HTR-8/SVneo (cell line): Measurements from ENCODE around the gene RPGRIP1L.
"Not testable (repeated sequence)": the region's sequence is repeated elsewhere in the genome, so short reads cannot be mapped to it uniquely, and the experiment has no call there.

Source experiments
- DNase-seq: peaks from one replicate; pipeline ENCODE4 v3.0.0; 2011; ENCODE audit warnings: low spot score, mixed read lengths; ENCODE audit not compliant: insufficient read length
- FAIRE-seq: peaks from 2 replicates; lab custom pipeline; 2011; peaks lifted over from hg19 to GRCh38; lab: Jason Lieb, UNC

Gene RPGRIP1L

DNA sequence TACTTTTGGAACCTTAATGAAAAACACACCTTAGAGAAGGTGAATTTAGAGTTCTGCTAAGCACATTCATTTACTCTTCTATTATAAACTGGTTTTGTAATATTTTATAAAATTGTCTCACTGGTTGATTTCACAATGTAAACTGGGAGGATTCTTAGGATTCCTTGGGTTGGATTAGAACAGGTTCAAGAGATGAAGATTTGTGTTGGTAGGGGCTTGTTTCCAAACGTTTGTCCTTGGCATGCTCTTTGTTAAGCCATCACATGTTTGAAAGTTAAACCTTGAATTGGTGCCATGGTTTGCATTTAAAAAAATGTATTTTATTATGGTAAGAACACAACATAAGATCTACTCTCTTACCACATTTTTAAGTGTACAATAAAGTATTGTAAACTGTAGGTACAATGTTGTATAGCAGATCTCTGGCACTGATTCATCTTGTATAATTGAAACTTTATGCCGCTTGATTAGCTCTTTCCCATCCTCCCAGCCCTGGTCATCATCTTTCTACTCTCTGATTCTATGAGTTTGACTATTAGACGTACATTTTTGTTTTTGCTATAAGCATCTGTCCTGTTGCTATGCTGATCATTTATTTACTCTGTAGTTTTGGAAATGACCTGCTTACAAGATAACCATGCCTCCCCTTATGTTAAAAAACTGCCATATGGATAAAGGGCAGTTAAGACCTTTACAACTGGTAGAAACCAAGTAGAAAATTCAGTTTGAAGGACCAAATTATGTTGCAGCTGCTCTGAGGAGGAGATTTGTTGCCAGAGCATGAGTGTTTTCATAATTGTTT lies 9.9 kb upstream of the RPGRIP1L start:
- DNase-seq (no peak), FAIRE-seq (no peak)

DNA sequence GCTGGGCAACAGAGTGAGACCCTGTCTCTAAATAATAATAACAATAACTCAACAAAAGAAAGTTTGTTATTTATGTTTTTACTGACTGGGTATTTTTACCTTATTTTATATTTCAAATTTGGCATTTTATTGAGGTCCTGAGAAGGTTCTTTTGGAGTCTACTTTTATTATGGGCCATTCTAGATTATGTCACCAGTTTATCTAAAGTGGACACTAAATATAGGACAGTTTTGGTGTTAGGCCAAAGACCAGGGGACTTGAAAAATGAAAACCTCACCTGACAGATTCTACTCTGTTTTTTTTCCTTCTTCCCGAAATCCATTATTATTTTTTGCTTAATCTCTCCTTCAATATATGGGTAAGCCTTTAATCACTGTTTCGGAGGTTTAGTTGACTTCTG lies 8.4 kb upstream of the RPGRIP1L start:
- no peak for DNase-seq
- no peak for FAIRE-seq

DNA sequence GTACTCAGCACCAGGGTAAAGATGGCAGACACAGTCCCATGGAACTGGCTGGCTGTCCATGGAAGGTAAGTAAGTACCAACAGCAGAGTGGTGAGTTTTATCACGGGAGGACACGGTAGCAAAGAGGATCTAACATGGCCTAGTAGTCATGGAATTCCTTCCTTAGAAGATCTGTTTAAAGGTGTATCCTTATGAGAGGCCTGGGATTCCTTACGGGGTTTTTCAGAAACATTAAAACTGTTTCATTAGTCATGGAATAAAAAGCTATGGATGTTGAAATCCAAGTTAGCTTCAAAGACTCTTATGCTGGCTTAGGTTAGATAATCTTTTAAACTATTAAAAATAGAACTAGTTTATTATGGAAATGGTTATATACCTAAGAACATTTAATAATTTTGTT lies 7.7 kb upstream of the RPGRIP1L start:
- FAIRE-seq (peak; percentile 79), DNase-seq (no peak)

DNA sequence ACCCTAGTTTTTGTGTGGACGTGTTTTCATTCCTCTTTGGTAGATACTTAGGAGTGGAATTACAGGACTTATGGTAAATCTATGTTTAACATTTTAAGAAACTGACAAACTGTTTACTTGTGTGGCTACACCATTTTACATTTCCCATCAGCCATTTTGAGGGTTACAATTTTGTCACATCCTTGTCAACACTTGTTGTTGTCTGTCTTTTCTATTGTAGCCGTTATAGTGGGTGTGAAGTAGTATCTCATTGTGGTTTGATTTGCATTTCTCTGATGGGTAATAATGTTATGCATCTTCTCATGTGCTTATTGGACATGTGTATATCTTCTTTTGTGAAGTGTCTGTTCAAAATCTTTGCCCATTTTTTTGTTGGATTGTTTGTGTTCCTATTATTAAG lies 4.8 kb upstream of the RPGRIP1L start:
- FAIRE-seq = no peak
- no peak for DNase-seq

DNA sequence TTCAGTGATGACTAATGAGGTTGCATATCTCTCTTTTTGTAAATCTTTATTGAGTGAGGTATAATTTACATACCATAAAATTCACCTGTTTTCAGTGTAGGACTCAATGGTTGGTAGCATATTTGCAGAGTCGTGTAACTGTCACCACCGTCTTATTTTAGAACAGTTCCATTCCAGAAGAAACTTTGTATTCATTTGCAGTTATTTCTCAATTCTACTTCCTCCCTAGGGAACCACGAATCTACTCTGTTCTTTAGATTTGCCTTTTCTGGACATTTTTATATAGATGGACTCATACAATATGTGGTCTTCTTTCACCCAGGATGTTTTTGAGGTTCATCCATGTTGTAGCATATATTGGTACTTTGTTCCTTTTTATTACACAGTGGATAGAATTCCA lies 4.0 kb upstream of the RPGRIP1L start:
- DNase-seq (no peak), FAIRE-seq (no peak)

DNA sequence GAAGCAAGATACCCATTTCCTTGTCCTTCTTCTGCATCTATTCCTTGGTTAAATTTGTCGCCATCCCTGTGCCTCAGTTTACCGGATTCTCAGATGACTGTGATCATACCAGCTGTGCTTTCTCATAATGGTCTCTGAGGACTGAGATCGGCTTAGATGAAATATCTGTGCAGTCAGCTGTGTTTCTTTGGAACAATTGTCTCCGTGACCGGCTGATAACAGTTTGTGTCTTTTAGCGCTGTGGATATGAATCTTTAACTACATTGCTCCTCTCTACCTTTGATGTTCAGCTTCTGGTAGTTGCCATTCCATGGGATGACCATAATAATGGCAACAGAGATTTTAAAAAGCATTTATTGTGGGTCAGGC lies 770 bp upstream of the RPGRIP1L start:
- peak; percentile 9 for FAIRE-seq
- DNase-seq = no peak

DNA sequence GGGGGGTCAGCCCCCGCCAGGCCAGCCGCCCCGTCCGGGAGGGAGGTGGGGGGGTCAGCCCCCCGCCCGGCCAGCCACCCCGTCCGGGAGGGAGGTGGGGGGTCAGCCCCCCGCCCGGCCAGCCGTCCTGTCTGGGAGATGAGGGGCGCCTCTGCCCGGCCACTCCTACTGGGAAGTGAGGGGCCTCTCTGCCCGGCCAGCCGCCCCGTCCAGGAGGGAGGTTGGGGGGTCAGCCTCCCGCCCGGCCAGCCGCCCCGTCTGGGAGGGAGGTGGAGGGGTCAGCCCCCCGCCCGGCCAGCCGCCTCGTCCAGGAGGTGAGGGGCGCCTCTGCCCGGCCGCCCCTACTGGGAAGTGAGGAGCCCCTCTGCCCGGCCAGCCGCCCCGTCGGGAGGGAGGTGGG lies 5.4 kb downstream of the RPGRIP1L start:
- not testable (repeated sequence) for FAIRE-seq, DNase-seq

DNA sequence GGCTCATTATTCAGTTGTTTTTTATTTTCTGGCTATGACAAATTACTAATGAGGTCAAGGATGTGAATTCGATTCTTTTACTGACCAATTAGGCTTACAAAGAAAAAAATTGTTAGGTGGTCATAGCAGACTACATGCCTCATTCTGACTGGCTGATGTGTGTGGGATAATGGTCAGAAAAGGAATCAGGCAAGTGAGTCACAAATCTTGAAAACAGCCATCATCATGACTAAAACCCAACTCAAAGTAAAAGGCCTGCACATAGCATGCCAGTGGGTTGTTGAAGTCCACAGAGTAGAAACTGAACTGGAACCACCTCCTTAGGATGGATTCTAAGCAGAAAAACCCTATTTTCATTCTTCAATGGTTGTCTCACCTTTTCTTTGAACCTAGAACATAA lies 8.6 kb downstream of the RPGRIP1L start:
- FAIRE-seq (no peak), DNase-seq (no peak)

DNA sequence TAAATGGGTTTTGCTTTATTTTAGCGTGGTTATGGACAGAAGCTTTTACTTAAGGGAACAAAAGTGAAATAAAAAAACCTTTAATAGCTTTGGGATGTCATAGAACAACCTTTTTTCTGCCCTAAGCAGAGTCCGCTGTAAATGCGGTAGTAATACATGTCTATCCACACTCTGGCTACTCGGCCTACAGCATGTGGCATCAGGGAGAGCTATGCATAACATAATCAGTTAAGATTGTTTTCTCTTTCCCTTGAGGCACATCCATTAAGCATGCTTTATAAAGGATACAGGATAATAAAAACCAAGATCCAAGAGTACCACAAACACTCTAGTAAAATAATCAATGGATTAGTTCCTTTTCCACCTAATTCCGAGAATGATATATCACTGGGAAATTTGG lies 10.3 kb downstream of the RPGRIP1L start:
- FAIRE-seq (peak; percentile 9), DNase-seq (no peak)

DNA sequence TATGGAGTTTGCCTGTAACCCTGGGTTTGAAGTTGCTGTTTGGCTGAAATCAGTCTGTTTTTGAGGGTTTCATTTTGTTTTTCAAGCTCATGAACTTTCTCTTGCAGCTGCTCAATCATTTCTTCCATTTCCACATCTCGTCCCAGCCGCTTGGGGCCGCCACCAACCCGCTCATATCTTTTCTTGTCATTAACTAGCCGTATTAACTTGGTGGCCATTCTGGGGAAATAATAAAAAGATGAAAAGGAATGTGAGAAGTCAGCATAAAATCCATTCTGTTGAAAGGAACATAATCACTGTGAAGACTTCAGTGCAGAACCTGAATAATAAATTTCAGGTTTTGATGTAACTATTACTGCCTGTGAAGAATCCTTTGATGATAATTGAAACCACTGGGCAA lies 11.5 kb downstream of the RPGRIP1L start:
- no peak for DNase-seq
- no peak for FAIRE-seq

DNA sequence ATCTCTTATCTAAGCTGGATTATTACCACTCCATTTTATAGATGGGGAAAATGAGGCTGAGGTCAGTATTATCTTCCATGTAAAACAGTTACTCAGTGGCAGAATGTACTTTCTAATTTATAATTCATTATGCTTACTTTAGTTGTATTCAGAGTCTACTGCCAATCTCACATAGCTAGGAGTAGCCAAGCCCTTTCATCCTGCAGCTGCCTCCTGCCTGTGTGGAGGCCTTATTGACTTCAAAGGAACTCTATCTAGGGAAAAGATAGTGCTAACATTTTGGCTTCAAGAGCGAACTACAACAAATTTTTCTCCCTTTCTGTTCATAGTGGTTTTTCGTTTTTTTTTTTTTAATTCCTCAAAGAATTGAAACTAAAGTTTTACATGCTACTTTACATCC lies 12.9 kb downstream of the RPGRIP1L start:
- FAIRE-seq = no peak

DNA sequence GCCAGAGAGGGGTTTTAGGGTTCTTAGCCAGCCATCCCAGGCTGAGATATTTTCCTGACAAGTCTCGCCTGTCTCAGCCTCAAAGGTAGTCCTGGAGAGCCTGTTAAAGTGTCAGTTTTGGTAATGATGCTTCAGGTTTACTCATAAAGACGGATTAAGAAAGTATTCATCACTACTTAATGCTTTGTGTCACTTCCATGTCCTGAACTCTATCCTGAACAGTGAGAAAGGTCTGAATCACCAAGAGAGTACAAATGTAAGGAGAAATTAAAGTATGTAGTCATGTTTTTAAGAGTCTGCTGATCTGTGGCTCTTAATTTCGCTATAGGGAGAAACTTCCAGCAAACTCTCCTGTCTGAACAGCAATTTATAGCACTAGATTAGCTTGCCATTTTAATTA lies 14.0 kb downstream of the RPGRIP1L start:
- DNase-seq = no peak
- FAIRE-seq = no peak

More for the DNA sequence above, 12.9 kb downstream of the RPGRIP1L start:
- no peak for DNase-seq

DNA sequence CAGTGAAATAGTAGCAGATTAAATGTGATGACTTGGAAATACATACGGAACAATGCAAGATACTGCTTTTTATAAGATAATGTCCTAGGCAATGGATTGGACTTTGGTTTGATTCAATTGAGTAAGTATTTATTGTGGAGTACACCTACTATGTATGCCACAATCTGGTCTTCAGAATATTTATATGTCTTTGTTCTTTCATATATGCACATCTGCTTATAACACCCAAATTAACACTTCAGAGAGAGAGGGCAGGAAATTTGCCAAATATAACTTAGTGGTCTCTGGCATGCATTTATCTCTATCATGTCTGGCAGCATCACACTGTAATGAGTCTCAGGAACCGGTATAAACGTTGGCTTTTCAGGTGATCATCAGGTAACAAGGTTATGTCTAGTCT lies 16.9 kb downstream of the RPGRIP1L start:
- DNase-seq (no peak), FAIRE-seq (no peak)

DNA sequence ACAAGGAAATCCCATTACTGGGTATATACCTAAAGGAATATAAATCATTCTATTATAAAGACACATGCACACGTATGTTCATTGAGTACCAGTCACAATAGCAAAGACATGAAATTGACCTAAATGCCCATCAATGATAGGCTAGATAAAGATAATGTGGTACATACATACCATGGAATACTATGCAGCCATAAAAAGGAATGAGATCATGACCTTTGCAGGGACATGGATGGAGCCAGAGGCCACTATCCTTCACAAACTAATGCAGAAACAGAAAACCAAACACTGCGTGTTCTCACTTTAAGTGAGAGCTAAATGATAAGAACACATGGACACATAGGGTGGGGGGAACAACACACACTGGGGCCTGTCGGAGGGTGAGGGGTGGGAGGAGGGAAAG lies 18.3 kb downstream of the RPGRIP1L start:
- DNase-seq, FAIRE-seq: not testable (repeated sequence)

DNA sequence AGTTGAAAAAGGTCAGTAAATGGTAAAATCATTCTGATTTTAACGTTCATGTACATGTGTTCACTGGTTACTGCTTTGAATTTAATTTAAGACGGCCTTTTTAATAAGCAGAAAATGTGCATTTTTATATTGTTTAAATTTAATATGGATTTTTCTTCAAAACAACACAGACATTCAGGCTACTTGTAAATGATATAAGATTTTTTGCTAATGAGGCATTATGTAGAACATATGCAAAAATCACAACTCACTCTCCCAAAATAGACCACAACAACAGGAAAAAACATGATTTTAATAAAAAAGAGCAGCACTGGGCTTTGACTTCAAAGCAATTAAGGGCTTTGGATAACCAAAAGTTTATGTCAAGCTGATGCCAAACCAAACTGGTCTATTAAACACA lies 22.3 kb downstream of the RPGRIP1L start:
- no peak for DNase-seq
- FAIRE-seq = no peak

DNA sequence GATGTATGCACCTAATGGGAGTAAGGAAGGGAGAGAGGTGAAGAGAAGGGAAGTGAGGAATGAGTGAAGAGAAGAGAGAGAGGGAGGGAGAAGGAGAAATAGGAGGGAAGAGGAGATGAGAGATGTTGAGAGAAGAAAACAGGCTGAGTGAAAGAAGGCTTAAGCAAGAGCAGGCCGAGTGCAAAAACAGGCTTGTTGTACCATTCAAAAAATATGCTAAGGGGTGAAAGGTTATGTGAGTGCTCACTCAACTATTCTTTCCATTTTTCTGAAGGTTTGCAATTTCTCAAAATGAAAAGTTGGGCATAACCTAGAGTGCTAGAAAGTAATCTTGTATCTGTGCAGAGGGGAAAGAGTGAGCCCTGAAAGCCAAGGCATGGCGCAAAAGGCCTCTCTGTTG lies 22.9 kb downstream of the RPGRIP1L start:
- no peak for DNase-seq
- no peak for FAIRE-seq

DNA sequence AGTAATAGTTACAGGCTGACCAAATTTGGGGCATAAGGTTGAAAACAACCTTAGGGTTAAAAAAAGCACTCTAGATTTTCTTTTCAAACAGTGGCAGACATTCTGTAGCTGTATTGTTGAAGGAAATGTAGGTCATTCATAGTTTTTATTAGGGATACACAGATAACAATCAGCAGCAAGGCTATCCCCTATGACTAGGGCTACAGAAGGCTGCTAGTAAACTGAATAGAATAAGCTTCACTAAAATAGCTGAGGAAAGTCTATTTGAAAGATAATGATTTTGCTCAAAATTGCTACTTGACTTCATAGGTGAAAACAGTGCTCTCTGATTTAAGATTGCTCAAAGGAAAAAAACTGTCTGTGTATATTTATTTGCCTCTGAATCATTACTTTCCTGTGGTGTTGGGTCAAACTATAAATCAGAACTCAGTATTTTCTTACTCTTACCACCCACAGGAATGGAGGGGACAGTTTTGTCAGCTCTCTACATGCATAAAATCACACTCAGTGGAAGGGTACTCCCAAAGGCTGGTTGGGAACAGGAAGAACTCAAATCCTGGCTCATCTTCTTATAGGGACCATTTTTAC lies 24.8 kb downstream of the RPGRIP1L start:
- FAIRE-seq = no peak

DNA sequence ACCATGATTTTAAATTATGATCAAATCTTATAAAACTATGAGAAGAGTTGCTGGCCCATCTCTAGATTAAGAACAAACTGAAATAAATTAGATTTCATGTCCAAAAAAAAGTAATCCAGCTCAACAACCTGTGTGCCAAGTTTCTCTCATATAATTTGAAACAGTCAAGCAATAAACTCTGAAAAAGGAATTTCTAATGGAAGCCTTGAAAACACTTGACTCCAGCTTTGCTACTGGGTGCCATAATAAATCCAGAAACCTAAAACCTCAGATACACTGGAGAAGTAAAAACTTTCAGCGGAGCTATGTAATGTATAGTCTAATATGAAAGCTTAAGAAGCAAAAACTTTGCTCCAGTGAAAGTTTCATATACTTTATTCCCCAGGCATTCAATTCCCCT lies 25.5 kb downstream of the RPGRIP1L start:
- no peak for DNase-seq
- no peak for FAIRE-seq

More for the DNA sequence above, 24.8 kb downstream of the RPGRIP1L start:
- DNase-seq = no peak

DNA sequence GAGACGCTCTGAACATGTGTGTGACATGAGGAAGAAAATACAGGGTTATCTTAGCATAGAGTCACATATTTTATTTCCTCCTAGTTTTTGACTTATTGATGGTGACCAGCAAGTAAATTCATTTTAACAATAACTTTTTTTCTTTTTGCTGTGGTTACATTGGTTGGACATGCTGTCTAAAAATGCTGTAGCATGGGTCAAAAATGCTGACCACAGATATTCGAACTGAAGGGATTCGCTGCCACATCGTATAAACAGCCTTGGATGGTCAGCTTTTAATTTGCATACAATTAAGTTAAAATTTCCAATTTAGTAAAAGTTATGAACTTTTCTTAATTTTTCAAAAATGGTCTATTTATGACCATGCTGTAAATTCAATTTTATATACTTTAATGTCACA lies 30.5 kb downstream of the RPGRIP1L start:
- no peak for DNase-seq
- no peak for FAIRE-seq

DNA sequence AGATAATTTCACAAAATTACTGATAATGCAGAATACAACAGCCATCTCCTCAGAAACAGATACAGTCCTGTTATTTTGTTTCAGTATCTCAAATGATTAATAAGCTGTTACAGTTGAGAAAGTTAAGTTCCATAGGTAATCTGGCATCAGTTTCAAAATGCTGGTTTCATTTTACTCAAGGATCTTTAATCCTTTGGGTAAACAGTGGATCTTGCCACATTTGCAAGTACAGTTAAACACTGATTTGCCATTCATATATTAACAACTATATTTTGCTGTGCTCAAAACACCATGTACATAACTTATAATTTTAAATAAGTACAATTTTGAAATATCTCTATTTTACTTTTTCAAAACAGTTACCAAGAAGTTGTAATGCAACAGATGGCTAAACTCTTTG lies 31.2 kb downstream of the RPGRIP1L start:
- DNase-seq (no peak), FAIRE-seq (no peak)

DNA sequence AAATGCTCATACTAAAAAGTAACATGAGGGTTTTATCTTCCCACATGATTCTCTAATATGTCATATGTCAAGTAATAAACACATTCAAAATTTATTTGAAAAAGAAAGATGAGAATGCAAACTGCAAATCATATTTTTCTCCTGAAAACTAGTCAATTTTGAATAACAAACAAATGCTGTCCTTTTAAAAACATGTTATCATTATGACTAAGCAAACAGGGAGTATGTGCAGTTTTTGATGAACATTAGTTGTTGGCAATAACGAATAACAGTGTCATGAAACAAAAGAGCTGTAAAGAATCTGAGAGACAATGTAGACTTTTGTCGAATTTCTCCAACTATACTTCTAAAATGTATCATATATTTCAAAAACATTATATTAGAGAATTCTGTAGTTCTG lies 34.8 kb downstream of the RPGRIP1L start:
- no peak for FAIRE-seq
- no peak for DNase-seq

DNA sequence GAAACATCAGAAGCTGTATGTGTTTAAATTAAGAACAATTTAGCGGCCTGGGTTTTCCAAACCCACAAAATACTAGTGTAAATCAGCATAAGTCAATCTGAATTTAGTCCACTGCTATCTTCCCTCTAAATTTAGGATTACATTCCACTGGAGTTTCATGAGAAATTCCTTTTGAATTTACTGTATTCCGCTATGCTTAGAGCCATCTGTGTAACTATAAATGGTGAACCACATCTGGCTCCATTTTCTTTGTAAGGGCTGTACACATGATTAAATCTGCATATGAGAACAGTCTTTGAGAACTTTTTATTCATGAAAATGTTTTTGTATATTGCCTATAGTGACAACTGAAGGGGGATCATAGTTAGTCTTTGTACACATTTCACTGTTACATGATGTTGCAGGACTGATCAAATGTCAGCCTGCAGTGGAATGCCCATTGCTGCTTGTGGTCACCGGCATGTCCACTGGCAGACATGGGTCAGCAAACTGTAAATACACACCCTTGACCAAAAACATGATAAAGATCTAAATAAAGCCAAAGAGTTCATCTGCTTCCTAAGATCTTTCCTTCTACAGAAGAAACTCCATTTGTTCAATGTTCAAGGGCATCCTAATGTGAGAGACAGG lies 36.8 kb downstream of the RPGRIP1L start:
- FAIRE-seq = no peak
- no peak for DNase-seq
